Ovary (tissue), 9 donors: ENCODE measurements around the gene ARID1B. TPM values are rescaled to one million over a fixed set of nuclear protein-coding genes. Genes with fewer than 3 reads are reported as not detected.

Source experiments
- DNase-seq, 5 donors: peaks; one replicate each; pipeline ENCODE4 v3.0.0-alpha.2; 2019 to 2020
- H3K27ac ChIP-seq, 2 donors: fragments of 200-600 bp; one replicate each; pipeline versions ENCODE4 v1.5.1 to v1.8.0; 2019 to 2022
- H3K27me3 ChIP-seq: fragments of 200-600 bp; one replicate; pipeline ENCODE4 v1.8.0; 2022
- H3K36me3 ChIP-seq: fragments of 200-600 bp; sonication (generic); one replicate; pipeline ENCODE4 v1.5.1; 2019
- H3K4me1 ChIP-seq: one replicate; pipeline ENCODE4 v1.8.1; 2013; ENCODE audit warnings: mild to moderate bottlenecking, moderate library complexity; ENCODE audit not compliant: insufficient read depth
- H3K4me3 ChIP-seq: fragments of 200-600 bp; sonication (generic); one replicate; pipeline ENCODE4 v1.5.1; 2017
- H3K9me3 ChIP-seq, 2 donors: fragments of 200-600 bp in 1 of 2; sonication (generic) in 1 of 2; one replicate each; pipeline versions ENCODE4 v1.5.1 to v1.8.1; 2013 to 2019; ENCODE audit warnings: mild to moderate bottlenecking in 1 of 2, moderate library complexity in 1 of 2
- CTCF ChIP-seq, 3 donors: fragments of 450-650 bp in 2 of 3; fragments of 200-600 bp in 1 of 3; IDR thresholded peaks; one replicate each; pipeline versions ENCODE4 v1.5.1 to v1.8.0; 2016 to 2022; ENCODE audit warnings: antibody characterized with exemption in 3 of 3, mild to moderate bottlenecking in 1 of 3
- EP300 ChIP-seq: sonication (generic); formaldehyde crosslinking; IDR thresholded peaks from one replicate; pipeline ENCODE4 v1.6.1; 2017; ENCODE audit warnings: antibody characterized with exemption
- POLR2A ChIP-seq: fragments of 450-650 bp; IDR thresholded peaks from one replicate; pipeline ENCODE4 v1.6.1; 2017; ENCODE audit warnings: antibody characterized with exemption, mild to moderate bottlenecking, moderate library complexity
- WGBS, 3 donors: extraction: QIAGEN DNeasy Blood & Tissue Kit in 1 of 3; methylation state at CpG; one replicate each; pipeline versions ENCODE4 v1.1.5 to v1.1.7; 2013 to 2017; 5-methylcytosine and 5-hydroxymethylcytosine counted together
- intact Hi-C, 4 donors: fragments of 100-400 bp; cut with DNase I; formaldehyde crosslinking; loops; one replicate each; pipeline versions ENCODE4 v1.11.0 to v1.15.1; 2022 to 2023
- polyA plus RNA-seq, 2 donors: library from polyadenylated mRNA; stranded (reverse); fragments of 200-250 nt in 1 of 2; fragments of 350-450 nt in 1 of 2; fragmentation: Illumina TruSeq in 1 of 2; extraction: RNeasy Lipid Tissue Mini Kit (QIAGEN cat#74804) in 1 of 2; gene quantifications; one replicate each; pipeline ENCODE4 v1.2.3, GENCODE V29; 2013 to 2014
- total RNA-seq, 7 donors: library from RNA; depleted of rRNA in 2 of 7; stranded (reverse); fragments of >200 nt in 2 of 7; fragmentation: NEBNext Ultra II Directional in 3 of 7; extraction: Animal tissue kit (Norgen Biotek cat#: 25700) in 3 of 7; gene quantifications; one replicate each; pipeline versions ENCODE4 v1.1.0 to v1.2.4, GENCODE V29; 2016 to 2023
- donor health status: DM: no; HTN: no; CAD: no; lungs with moderate emphysema.
- donor health status: DM: no; HTN: no; CAD: no.
- donor health status: Bipolar disorder and iron deficiency.
- donor health status: DM: yes; HTN: yes; CAD: no.
- donor health status: DM: no; HTN: no; CAD: no.
- donor health status: DM: yes; HTN: yes; CAD: no.

Gene ARID1B
- total and polyA plus RNA-seq, 9 donors: 33.2 to 144 (median 105) TPM

GRCh38 chr6:156794546-156795354 is 17.6 kb downstream of the ARID1B start:
- 73 to 78% (median 76%) methylated on average over 14 of the region's 14 CpGs for WGBS, 3 donors
- H3K4me1 ChIP-seq: peaks cover 28% of the 10 kb centered on the region
- DNase-seq: no peak
- H3K27me3 ChIP-seq: no peaks in the 10 kb centered on the region
- no peak overlapping the region for H3K4me3 ChIP-seq
- H3K9me3 ChIP-seq: no peaks in the 10 kb centered on the region
- TF ChIP-seq CTCF (IDR thresholded peaks at IDR 0.05) (no peak), POLR2A (no peak), EP300 (no peak)
- intact Hi-C loops: loop anchor here in 1 of 4 donors (10.0 kb wide), 1 partner anchor 140 kb away; no protein-coding TSS in a partner anchor
- H3K36me3 ChIP-seq: no peaks in the 10 kb centered on the region
- no peak overlapping the region for H3K27ac ChIP-seq

DNA sequence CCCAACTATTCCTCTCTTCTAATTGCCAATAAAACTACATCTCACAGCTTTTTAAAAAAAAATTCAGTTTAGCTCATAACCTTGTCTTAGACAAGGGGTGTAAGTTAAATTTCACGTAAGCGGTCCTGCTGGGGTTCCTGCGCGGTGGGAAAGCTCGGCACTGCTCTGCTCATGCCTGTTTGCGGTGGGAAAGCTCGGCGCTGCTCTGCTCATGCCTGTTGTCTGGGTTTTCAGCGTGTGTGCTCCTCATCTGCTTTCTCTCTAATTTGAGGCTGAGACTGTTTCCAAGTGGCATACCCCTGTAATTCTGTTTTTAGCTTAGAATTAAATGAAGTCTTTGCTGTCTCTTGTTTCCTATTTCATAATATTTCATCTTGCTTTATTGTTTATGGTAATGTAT is 18.6 kb downstream of the ARID1B start:
- no peaks in the 10 kb centered on the region for H3K27me3 ChIP-seq
- no peak overlapping the region for H3K4me3 ChIP-seq
- H3K4me1 ChIP-seq: peaks cover 25% of the 10 kb centered on the region
- DNase-seq: no peak
- H3K36me3 ChIP-seq: no peaks in the 10 kb centered on the region
- H3K27ac ChIP-seq: no peak overlapping the region
- TF ChIP-seq EP300 (no peak), POLR2A (no peak), CTCF (IDR thresholded peaks at IDR 0.05) (no peak)
- 54 to 72% (median 72%) methylated on average over 9 of the region's 9 CpGs for WGBS, 3 donors
- H3K9me3 ChIP-seq: no peaks in the 10 kb centered on the region
- intact Hi-C loops: loop anchor here in 1 of 4 donors (10.0 kb wide), 1 partner anchor 139 kb away; no protein-coding TSS in a partner anchor

- Histone ChIP-seq H3K36me3 (no peaks in the 10 kb centered on the region), H3K9me3 (no peaks in the 10 kb centered on the region), H3K27me3 (no peaks in the 10 kb centered on the region), H3K4me3 (no peak overlapping the region), H3K27ac (no peak overlapping the region), H3K4me1 (peaks cover 24% of the 10 kb centered on the region)
- TF ChIP-seq POLR2A: no peak
- TF ChIP-seq CTCF (IDR thresholded peaks at IDR 0.05): no peak
- no peak for TF ChIP-seq EP300
- 82 to 84% (median 83%) methylated on average over 3 of the region's 3 CpGs for WGBS, 3 donors
- DNase-seq: no peak
- intact Hi-C loops: loop anchor here in 1 of 4 donors (10.0 kb wide), 1 partner anchor 138 kb away; no protein-coding TSS in a partner anchor
These were observed 19.4 kb downstream of the ARID1B start for GRCh38 chr6:156796627-156797026.

DNA sequence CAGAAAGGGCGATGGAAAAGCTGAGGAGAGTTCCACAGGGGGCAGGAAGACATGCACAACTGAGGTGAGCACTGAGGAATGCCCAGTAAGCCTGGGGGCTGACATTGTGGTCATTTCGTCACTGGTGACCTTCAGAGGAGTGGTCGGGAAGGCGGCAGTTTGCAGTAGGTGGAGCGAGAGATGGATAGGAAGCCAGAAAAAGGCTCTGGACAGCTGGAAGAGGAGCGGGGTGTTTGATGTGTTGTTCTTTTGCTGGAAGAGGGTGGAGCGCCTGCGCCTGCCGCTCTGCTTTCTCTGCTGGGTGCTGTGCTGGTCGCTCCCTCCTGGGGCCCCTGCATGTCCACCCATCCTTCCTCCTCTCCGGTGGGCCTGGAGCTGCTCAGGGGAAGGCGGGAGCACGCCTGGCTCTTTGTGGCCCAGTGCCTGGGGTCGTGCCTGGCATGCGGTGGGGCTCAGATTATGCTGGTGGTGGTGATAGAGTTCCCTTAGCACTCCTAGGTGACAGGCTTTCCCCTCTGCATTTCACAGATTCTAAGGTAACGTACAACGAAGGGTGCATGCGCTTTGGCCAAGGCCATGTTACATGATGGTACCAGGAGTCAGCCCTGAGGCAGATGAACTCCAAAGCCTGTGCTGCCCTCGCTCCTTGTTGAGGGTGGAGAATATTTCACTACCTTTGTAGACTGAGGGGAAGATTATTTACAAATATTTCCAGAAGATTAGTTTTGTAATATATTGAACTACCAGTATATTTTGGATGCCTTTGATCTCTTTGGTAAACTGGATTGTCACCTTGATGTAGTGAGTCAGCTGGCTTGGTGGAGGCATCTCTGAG is 20.9 kb downstream of the ARID1B start:
- H3K36me3 ChIP-seq: no peaks in the 10 kb centered on the region
- H3K4me1 ChIP-seq: peaks cover 25% of the 10 kb centered on the region
- H3K4me3 ChIP-seq: no peak overlapping the region
- TF ChIP-seq CTCF (IDR thresholded peaks at IDR 0.05) (no peak), POLR2A (no peak), EP300 (no peak)
- no peak for DNase-seq
- intact Hi-C loops: loop anchor here in 1 of 4 donors (10.0 kb wide), 1 partner anchor 137 kb away; no protein-coding TSS in a partner anchor
- no peaks in the 10 kb centered on the region for H3K27me3 ChIP-seq
- H3K27ac ChIP-seq: no peak overlapping the region
- H3K9me3 ChIP-seq: no peaks in the 10 kb centered on the region
- 93 to 96% (median 94%) methylated on average over 19 of the region's 19 CpGs for WGBS, 3 donors
